B cell (primary cell): ENCODE data around the gene NR0B2. TPM values are rescaled to one million over a fixed set of nuclear protein-coding genes. Genes with fewer than 3 reads are reported as not detected.

ENCODE experiments used
- ATAC-seq: fragments of 200-7000 bp; cut with Tn5 transposase; one replicate; pipeline ENCODE4 v1.10.0; 2021; ENCODE audit warnings: low read depth, mild to moderate bottlenecking, moderate number of reproducible peaks, moderate library complexity
- CTCF ChIA-PET: fragments of 350-600 bp; sonication (Branson Sonifier 250); formaldehyde crosslinking; loops from one replicate; lab custom pipeline; 2021; ENCODE audit warnings: antibody characterized with exemption, inconsistent platforms; lab: Charles Lee
- POLR2A ChIA-PET: fragments of 350-600 bp; sonication (Branson Sonifier 250); formaldehyde crosslinking; loops from one replicate; lab custom pipeline; 2021; ENCODE audit warnings: antibody characterized with exemption; lab: Charles Lee
- DNase-seq: peaks from one replicate; pipeline ENCODE4 v3.0.0; 2013
- H2AFZ ChIP-seq: 2 replicates; pipeline ENCODE4 v1.6.1; 2012; ENCODE audit warnings: mild to moderate bottlenecking, low read depth, low read length; ENCODE audit not compliant: insufficient read depth, poor library complexity, severe bottlenecking
- H3K27ac ChIP-seq, 2 donors: 1 replicate in 1 of 2; 2 replicates in 1 of 2; pipeline ENCODE4 v1.5.1; 2012 to 2013; ENCODE audit warnings: low read length in 2 of 2, mild to moderate bottlenecking in 2 of 2, moderate library complexity in 1 of 2
- H3K27me3 ChIP-seq, 4 experiments: fragments of 200-600 bp in 1 of 4; sonication (generic) in 1 of 4; replicated peaks in 1 of 4; 1 replicate in 2 of 4; 2 replicates in 2 of 4; pipeline versions ENCODE4 v1.6.1 to v1.7.0; 2013 to 2016; ENCODE audit warnings: low read length in 3 of 4, mild to moderate bottlenecking in 2 of 4, mixed read lengths in 1 of 4, moderate library complexity in 1 of 4; ENCODE audit not compliant: insufficient read depth in 4 of 4, control insufficient read depth in 3 of 4; ENCODE audit errors: control extremely low read depth in 1 of 4
- H3K36me3 ChIP-seq, 2 experiments: replicated peaks in 1 of 2; 1 replicate in 1 of 2; 2 replicates in 1 of 2; pipeline versions ENCODE4 v1.6.1 to v1.7.1; 2013; ENCODE audit warnings: low read length in 1 of 2; ENCODE audit not compliant: insufficient read depth in 2 of 2, control insufficient read depth in 1 of 2; ENCODE audit errors: control extremely low read depth in 1 of 2, extremely low read depth in 1 of 2
- H3K4me1 ChIP-seq, 2 donors: fragments of 200-600 bp in 1 of 2; sonication (generic) in 1 of 2; 1 replicate in 1 of 2; 2 replicates in 1 of 2; pipeline versions ENCODE4 v1.5.1 to v1.6.1; 2013 to 2017; ENCODE audit warnings: low read length in 2 of 2; ENCODE audit not compliant: control insufficient read depth in 2 of 2, insufficient read depth in 2 of 2
- H3K4me2 ChIP-seq: replicated peaks from 2 replicates; pipeline ENCODE3; 2012; ENCODE audit warnings: mild to moderate bottlenecking, low read depth, low read length; ENCODE audit not compliant: poor library complexity, severe bottlenecking
- H3K4me3 ChIP-seq, 5 experiments: fragments of 200-600 bp in 1 of 5; sonication (generic) in 1 of 5; 1 replicate in 3 of 5; 2 replicates in 2 of 5; pipeline versions ENCODE4 v1.5.1 to v1.7.0; 2011 to 2016; ENCODE audit warnings: low read length in 4 of 5, mild to moderate bottlenecking in 4 of 5, low read depth in 2 of 5, control low read depth in 1 of 5, moderate library complexity in 1 of 5; ENCODE audit not compliant: insufficient read depth in 1 of 5; ENCODE audit errors: control extremely low read depth in 1 of 5, extremely low read depth in 1 of 5
- H3K79me2 ChIP-seq: fragments of 200-600 bp; sonication (generic); one replicate; pipeline ENCODE4 v1.6.0; 2016; ENCODE audit warnings: low read length; ENCODE audit not compliant: control insufficient read depth, insufficient read depth
- H3K9ac ChIP-seq: fragments of 200-600 bp; sonication (generic); 2 replicates; pipeline ENCODE4 v1.6.1; 2017; ENCODE audit warnings: mild to moderate bottlenecking, low read length, moderate library complexity
- H3K9me3 ChIP-seq, 3 donors: one replicate each; pipeline versions ENCODE4 v1.6.1 to v1.7.1; 2013; ENCODE audit warnings: low read length in 2 of 3; ENCODE audit not compliant: control insufficient read depth in 2 of 3, insufficient read depth in 1 of 3; ENCODE audit errors: control extremely low read depth in 1 of 3
- H4K20me1 ChIP-seq: 2 replicates; pipeline ENCODE4 v1.6.0; 2012; ENCODE audit warnings: mild to moderate bottlenecking, low read length; ENCODE audit not compliant: insufficient read depth, control insufficient read depth, poor library complexity, severe bottlenecking
- H3K27ac Mint-ChIP-seq: one replicate; pipeline ENCODE4 v1.8.0; 2021; ENCODE audit warnings: mixed read lengths
- H3K27me3 Mint-ChIP-seq: one replicate; pipeline ENCODE4 v1.8.0; 2021; ENCODE audit warnings: mixed read lengths
- H3K4me1 Mint-ChIP-seq: one replicate; pipeline ENCODE4 v1.8.0; 2021; ENCODE audit warnings: mixed read lengths
- H3K4me3 Mint-ChIP-seq: one replicate; pipeline ENCODE4 v1.8.0; 2021; ENCODE audit warnings: mixed read lengths
- H3K9me3 Mint-ChIP-seq: one replicate; pipeline ENCODE4 v1.8.0; 2022; ENCODE audit warnings: mixed read lengths; ENCODE audit not compliant: insufficient read depth
- EZH2 ChIP-seq: IDR thresholded peaks from 2 replicates; pipeline ENCODE4 v1.6.1; 2012; ENCODE audit warnings: borderline replicate concordance, low read depth, mild to moderate bottlenecking, moderate library complexity, low read length; ENCODE audit not compliant: insufficient read depth, poor library complexity, severe bottlenecking
- WGBS: methylation state at CpG from one replicate; pipeline ENCODE4 v1.1.5; 2013; ENCODE audit warnings: missing lambda C conversion rate; ENCODE audit not compliant: insufficient coverage; 5-methylcytosine and 5-hydroxymethylcytosine counted together
- intact Hi-C: fragments of 100-400 bp; cut with micrococcal nuclease; formaldehyde crosslinking; loops from one replicate; pipeline ENCODE4 v1.10.0; 2022
- polyA plus RNA-seq: library from polyadenylated mRNA; depleted of rRNA; stranded (reverse); fragments of >200 nt; gene quantifications from 2 replicates; pipeline ENCODE4 v1.2.3, GENCODE V29; 2012
- total RNA-seq, 2 donors: library from RNA; stranded (reverse); fragments of 120-200 nt in 1 of 2; gene quantifications; 1 replicate in 1 of 2; 2 replicates in 1 of 2; pipeline versions ENCODE4 v1.2.3 to v1.2.4, GENCODE V29; 2013 to 2022
- TF ChIP-seq, protein P1 (sequence below): fragments of 200-600 bp; IDR thresholded peaks from one replicate; pipeline ENCODE4 v1.8.0; 2022; ENCODE audit warnings: antibody characterized with exemption, mild to moderate bottlenecking

NR0B2 gene
- total and polyA plus RNA-seq, 2 donors (not counting 1 experiment from before 2014, with no cell fraction given) = not detected

DNA sequence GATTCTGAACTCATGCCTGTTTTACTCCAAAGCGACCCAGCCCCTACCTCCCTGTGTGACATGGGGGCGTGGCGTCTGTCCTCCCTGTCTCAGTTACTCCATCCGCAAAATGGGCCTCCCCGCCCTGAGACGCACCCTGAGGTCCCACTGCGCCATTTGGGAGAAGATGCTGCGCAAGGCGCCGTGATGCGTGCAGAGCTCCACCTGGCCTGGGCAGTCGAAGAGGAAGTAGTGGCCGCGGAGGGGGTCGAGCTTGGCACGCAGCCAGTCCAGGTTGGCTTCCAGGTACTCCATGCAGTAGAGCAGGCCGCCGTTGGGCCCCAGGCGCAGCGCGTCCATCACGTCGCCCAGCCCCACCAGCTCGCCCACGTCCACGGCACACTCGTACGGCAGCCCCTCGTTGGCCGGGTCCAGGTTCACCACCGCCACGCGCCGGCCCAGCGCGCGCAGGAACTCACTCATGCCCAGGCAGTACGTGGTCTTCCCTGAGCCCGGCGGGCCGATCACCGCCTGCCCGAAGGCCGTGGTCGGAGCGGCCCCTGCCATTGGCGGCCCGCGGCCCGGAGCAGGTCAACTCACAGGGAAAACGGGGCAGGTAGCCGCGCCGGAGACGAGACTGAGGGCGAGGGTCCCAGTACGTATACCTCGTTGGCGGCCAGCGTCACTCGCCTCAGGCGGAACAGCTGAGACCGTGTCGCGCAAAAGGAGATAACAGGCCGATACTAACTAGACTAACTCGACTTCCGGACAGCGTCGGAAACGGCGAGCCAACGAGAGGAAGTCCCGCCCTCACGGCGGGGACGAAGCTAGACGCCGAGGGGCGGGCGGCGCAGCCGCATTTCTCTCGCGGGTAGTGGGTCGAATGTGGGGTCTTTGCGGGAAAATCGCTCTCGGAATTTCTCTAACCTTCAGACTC, 24.0 kb downstream of the NR0B2 start, which contains the start of gene GPN2:
GPN2 (minus strand) TSS at position 733 of the 916 bp plus-strand sequence; CDS start at position 546, 187 bp downstream.
- peak within 1 kb of the TSS; percentile 73 to 94 (median 89) for H3K4me3 ChIP-seq
- WGBS = 1% methylated on average over 82 of the region's 89 CpGs

More for the DNA sequence above, 24.0 kb downstream of the NR0B2 start, which contains the start of gene GPN2:
- no peaks in the 10 kb centered on the region for H3K9me3 Mint-ChIP-seq
- Histone ChIP-seq H3K4me2 (peak within 1 kb of the TSS; percentile 94), H3K9me3 (peaks cover 0 to 3% (median 0%) of the 10 kb centered on the region in 3 donors), H3K79me2 (peaks cover 34% of the 10 kb centered on the region), H4K20me1 (peaks cover 29% of the 10 kb centered on the region), H3K9ac (peak within 1 kb of the TSS; percentile 87), H2AFZ (peak within 1 kb of the TSS; percentile 91), H3K4me1 (peaks cover 15 to 21% of the 10 kb centered on the region in 2 donors), H3K27ac (peak within 1 kb of the TSS; percentile 61 to 94), H3K27me3 (no peaks in the 10 kb centered on the region), H3K36me3 (peaks cover 14 to 52% of the 10 kb centered on the region in 2 experiments)
- peaks cover 35% of the 10 kb centered on the region for H3K4me1 Mint-ChIP-seq
- DNase-seq (peak; percentile 88), ATAC-seq (peak; percentile 92)
- H3K27ac Mint-ChIP-seq = peak within 1 kb of the TSS; percentile 95
- POLR2A ChIA-PET = interaction anchor here (0.5 to 3.3 kb wide), 8 partner anchors 11 to 291 kb away, joined by 3 to 26 read pairs (median 4); partner anchors contain the start of genes GPATCH3 and SFN
- CTCF ChIA-PET = interaction anchor here (0.5 to 2.8 kb wide), 18 partner anchors 8 to 420 kb away, joined by 3 to 14 read pairs (median 4); partner anchors contain the start of gene GPATCH3
- TF ChIP-seq, protein P1, sequence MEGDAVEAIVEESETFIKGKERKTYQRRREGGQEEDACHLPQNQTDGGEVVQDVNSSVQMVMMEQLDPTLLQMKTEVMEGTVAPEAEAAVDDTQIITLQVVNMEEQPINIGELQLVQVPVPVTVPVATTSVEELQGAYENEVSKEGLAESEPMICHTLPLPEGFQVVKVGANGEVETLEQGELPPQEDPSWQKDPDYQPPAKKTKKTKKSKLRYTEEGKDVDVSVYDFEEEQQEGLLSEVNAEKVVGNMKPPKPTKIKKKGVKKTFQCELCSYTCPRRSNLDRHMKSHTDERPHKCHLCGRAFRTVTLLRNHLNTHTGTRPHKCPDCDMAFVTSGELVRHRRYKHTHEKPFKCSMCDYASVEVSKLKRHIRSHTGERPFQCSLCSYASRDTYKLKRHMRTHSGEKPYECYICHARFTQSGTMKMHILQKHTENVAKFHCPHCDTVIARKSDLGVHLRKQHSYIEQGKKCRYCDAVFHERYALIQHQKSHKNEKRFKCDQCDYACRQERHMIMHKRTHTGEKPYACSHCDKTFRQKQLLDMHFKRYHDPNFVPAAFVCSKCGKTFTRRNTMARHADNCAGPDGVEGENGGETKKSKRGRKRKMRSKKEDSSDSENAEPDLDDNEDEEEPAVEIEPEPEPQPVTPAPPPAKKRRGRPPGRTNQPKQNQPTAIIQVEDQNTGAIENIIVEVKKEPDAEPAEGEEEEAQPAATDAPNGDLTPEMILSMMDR = no peak
- no peak for TF ChIP-seq EZH2
- intact Hi-C loops = loop anchor here (1.0 kb wide), 3 partner anchors 10 to 31 kb away; partner anchors contain the start of genes GPATCH3 and NUDC
- no peaks in the 10 kb centered on the region for H3K27me3 Mint-ChIP-seq
- H3K4me3 Mint-ChIP-seq = peak within 1 kb of the TSS; percentile 96
